Activated naive CD8-positive, alpha-beta T cell (primary cell): ENCODE results near the gene MARS1.
"Not testable (repeated sequence)": the region's sequence is repeated elsewhere in the genome, so short reads cannot be mapped to it uniquely, and the experiment has no call there.

Experiments used
- H3K27ac Mint-ChIP-seq: one replicate; pipeline ENCODE4 v1.8.0; 2021; ENCODE audit warnings: mixed read lengths
- H3K27me3 Mint-ChIP-seq: one replicate; pipeline ENCODE4 v1.8.0; 2021; ENCODE audit warnings: mixed read lengths
- H3K36me3 Mint-ChIP-seq: one replicate; pipeline ENCODE4 v1.8.0; 2021; ENCODE audit warnings: mixed read lengths
- H3K4me1 Mint-ChIP-seq: one replicate; pipeline ENCODE4 v1.8.0; 2021; ENCODE audit warnings: low read depth, mixed read lengths
- H3K4me3 Mint-ChIP-seq: one replicate; pipeline ENCODE4 v1.8.0; 2021; ENCODE audit warnings: mild to moderate bottlenecking, mixed read lengths
- H3K9me3 Mint-ChIP-seq: one replicate; pipeline ENCODE4 v1.8.0; 2021; ENCODE audit warnings: low read depth, mixed read lengths

Gene MARS1

GRCh38 chr12:57512665-57513064, 24.8 kb downstream of the MARS1 start:
- H3K4me3 Mint-ChIP-seq = no peak overlapping the region
- H3K4me1 Mint-ChIP-seq = peaks cover 15% of the 10 kb centered on the region
- no peaks in the 10 kb centered on the region for H3K9me3 Mint-ChIP-seq
- H3K27ac Mint-ChIP-seq = peak overlapping the region; percentile 80
- H3K36me3 Mint-ChIP-seq = peaks cover 6% of the 10 kb centered on the region
- H3K27me3 Mint-ChIP-seq = no peaks in the 10 kb centered on the region

GRCh38 chr12:57513266-57513665, 25.4 kb downstream of the MARS1 start:
- H3K9me3 Mint-ChIP-seq = no peaks in the 10 kb centered on the region
- H3K27me3 Mint-ChIP-seq = no peaks in the 10 kb centered on the region
- peaks cover 19% of the 10 kb centered on the region for H3K4me1 Mint-ChIP-seq
- peak overlapping the region; percentile 80 for H3K27ac Mint-ChIP-seq
- peaks cover 6% of the 10 kb centered on the region for H3K36me3 Mint-ChIP-seq
- no peak overlapping the region for H3K4me3 Mint-ChIP-seq

- H3K9me3 Mint-ChIP-seq, H3K4me3 Mint-ChIP-seq, H3K36me3 Mint-ChIP-seq, H3K27me3 Mint-ChIP-seq: not testable (repeated sequence)
- H3K4me1 Mint-ChIP-seq = peaks cover 23% of the 10 kb centered on the region
- peak overlapping the region; percentile 80 for H3K27ac Mint-ChIP-seq
Measured at GRCh38 chr12:57513677-57514076, 25.8 kb downstream of the MARS1 start.

DNA sequence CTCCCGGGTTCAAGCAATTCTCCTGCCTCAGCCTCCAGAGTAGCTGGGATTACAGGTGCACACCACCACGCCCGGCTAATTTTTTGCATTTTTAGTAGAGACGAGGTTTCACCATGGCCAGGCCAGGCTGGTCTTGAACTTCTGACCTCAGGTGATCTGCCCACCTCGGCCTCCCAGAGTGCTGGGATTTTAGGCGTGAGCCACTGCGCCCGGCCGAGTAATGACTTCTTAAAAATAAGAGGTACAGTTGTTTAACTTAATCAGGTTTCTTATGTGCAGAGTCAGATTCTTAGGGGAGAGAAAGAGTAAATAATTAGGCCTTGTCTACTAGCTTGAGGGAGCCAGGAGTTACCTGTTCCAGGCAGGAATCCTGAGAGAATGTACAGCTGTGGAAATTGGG, 26.4 kb downstream of the MARS1 start:
- not testable (repeated sequence) for H3K27ac Mint-ChIP-seq, H3K4me3 Mint-ChIP-seq, H3K27me3 Mint-ChIP-seq, H3K9me3 Mint-ChIP-seq
- Mint-ChIP-seq H3K36me3 (peaks cover 10% of the 10 kb centered on the region), H3K4me1 (peaks cover 28% of the 10 kb centered on the region)

DNA sequence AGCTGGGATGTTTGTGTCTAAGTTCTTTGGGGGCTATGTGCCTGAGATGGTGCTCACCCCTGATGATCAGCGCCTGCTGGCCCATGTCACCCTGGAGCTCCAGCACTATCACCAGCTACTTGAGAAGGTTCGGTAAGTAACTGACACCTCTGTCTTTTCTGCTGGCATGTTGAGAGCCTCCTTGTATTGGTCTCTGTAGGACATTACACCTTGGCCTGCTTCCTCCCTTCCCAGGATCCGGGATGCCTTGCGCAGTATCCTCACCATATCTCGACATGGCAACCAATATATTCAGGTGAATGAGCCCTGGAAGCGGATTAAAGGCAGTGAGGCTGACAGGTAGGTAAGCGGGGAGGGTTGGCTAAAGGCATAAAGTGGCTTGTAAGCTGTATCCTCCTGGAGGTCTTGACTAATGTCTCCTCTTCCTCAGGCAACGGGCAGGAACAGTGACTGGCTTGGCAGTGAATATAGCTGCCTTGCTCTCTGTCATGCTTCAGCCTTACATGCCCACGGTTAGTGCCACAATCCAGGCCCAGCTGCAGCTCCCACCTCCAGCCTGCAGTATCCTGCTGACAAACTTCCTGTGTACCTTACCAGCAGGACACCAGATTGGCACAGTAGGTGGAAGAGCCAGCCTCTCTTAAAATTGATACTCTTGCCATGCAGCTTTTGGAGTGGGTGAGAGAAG, 27.0 kb downstream of the MARS1 start:
- H3K27ac Mint-ChIP-seq = no peak overlapping the region
- no peaks in the 10 kb centered on the region for H3K27me3 Mint-ChIP-seq
- H3K4me3 Mint-ChIP-seq = no peak overlapping the region
- no peaks in the 10 kb centered on the region for H3K9me3 Mint-ChIP-seq
- H3K4me1 Mint-ChIP-seq = peaks cover 31% of the 10 kb centered on the region
- H3K36me3 Mint-ChIP-seq = peaks cover 11% of the 10 kb centered on the region

- no peaks in the 10 kb centered on the region for H3K9me3 Mint-ChIP-seq
- H3K4me1 Mint-ChIP-seq = peaks cover 31% of the 10 kb centered on the region
- no peak overlapping the region for H3K4me3 Mint-ChIP-seq
- H3K27ac Mint-ChIP-seq = peak overlapping the region; percentile 80
- H3K27me3 Mint-ChIP-seq = no peaks in the 10 kb centered on the region
- peaks cover 11% of the 10 kb centered on the region for H3K36me3 Mint-ChIP-seq
Measured at GRCh38 chr12:57515408-57515933, 27.6 kb downstream of the MARS1 start.

- H3K36me3 Mint-ChIP-seq = peaks cover 11% of the 10 kb centered on the region
- H3K27ac Mint-ChIP-seq = peak overlapping the region; percentile 80
- H3K4me1 Mint-ChIP-seq = peaks cover 33% of the 10 kb centered on the region
- H3K4me3 Mint-ChIP-seq = no peak overlapping the region
- H3K27me3 Mint-ChIP-seq = no peaks in the 10 kb centered on the region
- no peaks in the 10 kb centered on the region for H3K9me3 Mint-ChIP-seq
Measured at GRCh38 chr12:57515934-57516541, 28.2 kb downstream of the MARS1 start.

DNA sequence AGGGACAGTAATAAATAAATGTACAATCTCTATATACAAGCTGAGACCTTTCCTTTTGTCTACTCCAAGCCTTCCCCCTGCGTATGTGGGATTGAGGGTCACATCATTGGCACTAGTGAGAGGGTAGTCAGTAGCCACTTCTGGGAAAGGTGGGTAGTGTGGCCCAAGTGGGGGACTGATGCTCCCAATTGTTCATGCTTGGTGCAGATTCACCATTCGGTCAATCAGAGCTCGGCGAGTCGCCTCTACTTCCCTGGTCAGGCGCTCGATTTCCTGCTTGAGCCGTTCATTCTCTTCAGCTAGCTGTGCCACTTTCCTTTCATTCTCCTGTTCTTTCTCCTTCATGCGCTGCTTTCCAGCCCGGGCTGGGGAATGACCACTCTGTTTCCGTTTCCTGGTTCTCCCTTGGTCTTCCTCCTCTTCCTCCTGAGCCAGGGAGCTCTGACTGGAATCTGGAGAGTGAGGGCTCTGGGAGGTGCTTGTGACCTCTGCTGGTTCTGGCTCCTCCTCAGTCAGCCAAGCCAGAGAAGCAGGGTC, 28.8 kb downstream of the MARS1 start:
- Mint-ChIP-seq H3K27me3 (no peaks in the 10 kb centered on the region), H3K4me3 (peak overlapping the region; percentile 72), H3K4me1 (peaks cover 39% of the 10 kb centered on the region)

DNA sequence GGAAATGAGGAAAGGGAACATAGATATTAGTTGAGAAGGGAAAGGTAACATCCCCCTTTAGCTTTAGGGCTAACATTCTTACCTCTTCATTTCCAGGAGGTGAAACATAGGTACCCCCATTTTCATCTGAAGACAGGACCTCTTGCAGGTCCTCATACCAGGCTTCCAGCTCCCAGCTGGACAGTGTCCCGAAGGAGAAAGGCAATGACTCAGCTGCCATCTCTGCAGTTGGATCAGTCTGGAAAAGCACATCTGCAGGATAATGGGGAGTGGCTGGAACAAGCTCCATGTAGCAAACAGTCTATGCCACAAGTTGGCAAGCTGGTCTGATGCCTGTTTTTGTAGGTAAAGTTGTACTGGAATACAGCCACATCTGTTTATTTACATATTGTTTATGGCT, 29.3 kb downstream of the MARS1 start:
- Mint-ChIP-seq H3K27ac (peak overlapping the region; percentile 80), H3K9me3 (no peaks in the 10 kb centered on the region), H3K27me3 (no peaks in the 10 kb centered on the region), H3K4me3 (peak overlapping the region; percentile 72), H3K4me1 (peaks cover 42% of the 10 kb centered on the region), H3K36me3 (peaks cover 9% of the 10 kb centered on the region)

More for the DNA sequence above, 28.8 kb downstream of the MARS1 start:
- Mint-ChIP-seq H3K9me3 (no peaks in the 10 kb centered on the region), H3K27ac (peak overlapping the region; percentile 80), H3K36me3 (peaks cover 11% of the 10 kb centered on the region)

- H3K36me3 Mint-ChIP-seq, H3K27me3 Mint-ChIP-seq, H3K9me3 Mint-ChIP-seq: not testable (repeated sequence)
- Mint-ChIP-seq H3K27ac (peak overlapping the region; percentile 80), H3K4me1 (peaks cover 44% of the 10 kb centered on the region), H3K4me3 (peak overlapping the region; percentile 98)
Measured at GRCh38 chr12:57517718-57518117, 29.9 kb downstream of the MARS1 start.

- Mint-ChIP-seq H3K9me3 (no peaks in the 10 kb centered on the region), H3K4me1 (peaks cover 46% of the 10 kb centered on the region), H3K27ac (peak overlapping the region; percentile 99), H3K36me3 (peaks cover 9% of the 10 kb centered on the region), H3K27me3 (no peaks in the 10 kb centered on the region), H3K4me3 (peak overlapping the region; percentile 98)
Measured at GRCh38 chr12:57518176-57518919, 30.5 kb downstream of the MARS1 start.

DNA sequence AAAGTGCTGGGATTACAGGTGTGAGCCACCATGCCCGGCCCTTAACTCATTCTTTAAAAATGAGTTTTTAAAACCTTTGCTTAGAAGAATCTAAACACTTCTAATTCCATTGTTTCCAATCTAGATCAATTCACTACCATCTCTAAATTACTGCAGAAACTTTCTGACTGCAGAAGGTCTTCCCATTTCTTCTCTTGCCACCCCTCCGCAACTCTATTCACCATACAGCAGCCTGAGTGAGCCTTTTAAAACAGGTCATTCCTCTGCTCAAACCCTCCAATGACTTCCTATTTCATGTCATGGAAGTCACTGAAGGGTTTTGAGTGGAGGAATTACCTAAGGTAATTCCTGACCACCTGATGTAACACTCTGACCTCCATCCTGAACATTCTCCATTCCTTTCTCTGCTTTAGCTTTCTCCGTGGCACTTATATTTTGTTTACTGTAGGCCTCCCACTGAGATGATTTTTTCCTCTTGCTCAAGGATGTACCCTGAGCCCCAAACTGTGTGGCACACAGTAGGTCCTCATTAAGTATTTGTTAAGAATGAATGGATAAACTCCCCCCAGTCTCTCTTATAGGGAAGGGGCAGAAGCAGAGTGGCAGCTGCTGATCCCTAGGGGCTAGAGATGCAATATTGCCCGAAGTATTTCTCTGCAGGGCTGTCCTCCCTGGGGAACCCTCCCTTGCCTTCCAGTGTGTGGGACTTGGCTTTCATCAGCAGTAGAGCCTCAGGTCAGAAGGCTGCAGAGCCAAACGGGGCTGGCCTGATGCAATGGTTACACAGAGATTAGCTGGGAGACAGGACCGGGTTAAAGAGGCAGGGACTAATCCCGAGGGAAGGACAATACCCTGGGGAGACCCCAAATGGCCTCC, 31.3 kb downstream of the MARS1 start:
- Mint-ChIP-seq H3K9me3 (no peaks in the 10 kb centered on the region), H3K27me3 (no peaks in the 10 kb centered on the region), H3K4me1 (peaks cover 54% of the 10 kb centered on the region), H3K36me3 (peaks cover 9% of the 10 kb centered on the region), H3K4me3 (peak overlapping the region; percentile 98), H3K27ac (peak overlapping the region; percentile 99)

DNA sequence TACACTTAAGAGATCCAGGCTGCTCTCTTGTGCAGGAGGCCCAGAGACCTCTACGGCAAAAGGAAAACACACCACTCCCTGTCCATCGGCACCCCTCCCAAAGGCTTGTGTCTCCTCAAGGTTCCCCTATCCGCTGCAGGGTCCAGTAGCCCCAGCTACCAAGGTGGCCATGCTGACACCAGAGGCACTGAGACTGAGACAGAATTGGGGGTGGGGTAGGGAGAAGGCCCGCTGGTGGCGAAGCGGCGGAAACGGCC, 31.9 kb downstream of the MARS1 start:
- peaks cover 60% of the 10 kb centered on the region for H3K4me1 Mint-ChIP-seq

GRCh38 chr12:57520053-57520818, 32.4 kb downstream of the MARS1 start, which contains the start of gene DDIT3:
DDIT3 (minus strand) TSS chr12:57520514; CDS start chr12:57517406, 3,108 bp downstream.
- Mint-ChIP-seq H3K27ac (peak within 1 kb of the TSS; percentile 99), H3K4me1 (peaks cover 60% of the 10 kb centered on the region), H3K9me3 (no peaks in the 10 kb centered on the region), H3K27me3 (no peaks in the 10 kb centered on the region), H3K4me3 (peak within 1 kb of the TSS; percentile 98), H3K36me3 (peaks cover 9% of the 10 kb centered on the region)

More for the DNA sequence above, 31.9 kb downstream of the MARS1 start:
- Mint-ChIP-seq H3K9me3 (no peaks in the 10 kb centered on the region), H3K4me3 (peak overlapping the region; percentile 98), H3K36me3 (peaks cover 9% of the 10 kb centered on the region), H3K27me3 (no peaks in the 10 kb centered on the region), H3K27ac (peak overlapping the region; percentile 99)
